RWPE1 (cell line): ENCODE measurements around the gene APOBEC2.
"Not testable (repeated sequence)": the region's sequence is repeated elsewhere in the genome, so short reads cannot be mapped to it uniquely, and the experiment has no call there.

Experiments used
- CTCF ChIA-PET: fragments of 350-600 bp; sonication (Branson Sonifier 250); formaldehyde crosslinking; extraction: SDS; loops from one replicate; lab custom pipeline; 2021; lab: Yijun Ruan, JAX
- POLR2A ChIA-PET: fragments of 400-600 bp; formaldehyde crosslinking; extraction: SDS; loops from one replicate; lab custom pipeline; 2020; ENCODE audit warnings: antibody characterized with exemption; ENCODE audit not compliant: low non-redundant PET; lab: Yijun Ruan, JAX
- DNase-seq: peaks from one replicate; pipeline ENCODE4 v3.0.0; 2012; ENCODE audit warnings: low spot score
- H3K27ac ChIP-seq: fragments of 450-650 bp; 2 replicates; pipeline ENCODE4 v1.5.1; 2017
- TF ChIP-seq, protein P1 (sequence below): fragments of 450-650 bp; conservative IDR thresholded peaks from 2 replicates; pipeline ENCODE4 v1.5.1; 2017; ENCODE audit warnings: low read depth, mild to moderate bottlenecking

Gene APOBEC2

DNA sequence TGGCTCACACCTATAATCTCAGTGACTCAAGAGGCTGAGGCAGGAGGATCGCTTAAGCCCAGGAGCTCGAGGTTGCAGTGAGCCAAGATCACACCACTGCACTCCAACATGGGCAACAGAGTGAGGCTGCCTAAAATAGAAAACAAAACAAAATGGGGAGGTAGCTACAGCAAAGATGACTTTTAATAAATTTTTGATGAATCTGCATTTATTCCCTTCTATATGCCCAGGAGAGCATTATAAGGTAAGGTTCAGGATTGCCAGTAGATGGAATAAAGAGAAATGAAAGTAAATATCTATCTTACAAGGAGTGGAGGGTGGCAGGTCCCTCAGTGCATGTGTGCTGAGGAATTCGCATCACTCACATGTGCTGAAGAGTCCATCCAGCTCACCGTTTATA, 38.2 kb upstream of the APOBEC2 start:
- H3K27ac ChIP-seq = no peak overlapping the region
- DNase-seq = no peak
- TF ChIP-seq, protein P1, sequence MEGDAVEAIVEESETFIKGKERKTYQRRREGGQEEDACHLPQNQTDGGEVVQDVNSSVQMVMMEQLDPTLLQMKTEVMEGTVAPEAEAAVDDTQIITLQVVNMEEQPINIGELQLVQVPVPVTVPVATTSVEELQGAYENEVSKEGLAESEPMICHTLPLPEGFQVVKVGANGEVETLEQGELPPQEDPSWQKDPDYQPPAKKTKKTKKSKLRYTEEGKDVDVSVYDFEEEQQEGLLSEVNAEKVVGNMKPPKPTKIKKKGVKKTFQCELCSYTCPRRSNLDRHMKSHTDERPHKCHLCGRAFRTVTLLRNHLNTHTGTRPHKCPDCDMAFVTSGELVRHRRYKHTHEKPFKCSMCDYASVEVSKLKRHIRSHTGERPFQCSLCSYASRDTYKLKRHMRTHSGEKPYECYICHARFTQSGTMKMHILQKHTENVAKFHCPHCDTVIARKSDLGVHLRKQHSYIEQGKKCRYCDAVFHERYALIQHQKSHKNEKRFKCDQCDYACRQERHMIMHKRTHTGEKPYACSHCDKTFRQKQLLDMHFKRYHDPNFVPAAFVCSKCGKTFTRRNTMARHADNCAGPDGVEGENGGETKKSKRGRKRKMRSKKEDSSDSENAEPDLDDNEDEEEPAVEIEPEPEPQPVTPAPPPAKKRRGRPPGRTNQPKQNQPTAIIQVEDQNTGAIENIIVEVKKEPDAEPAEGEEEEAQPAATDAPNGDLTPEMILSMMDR = no peak
- CTCF ChIA-PET = no interaction called here
- POLR2A ChIA-PET = no interaction called here

DNA sequence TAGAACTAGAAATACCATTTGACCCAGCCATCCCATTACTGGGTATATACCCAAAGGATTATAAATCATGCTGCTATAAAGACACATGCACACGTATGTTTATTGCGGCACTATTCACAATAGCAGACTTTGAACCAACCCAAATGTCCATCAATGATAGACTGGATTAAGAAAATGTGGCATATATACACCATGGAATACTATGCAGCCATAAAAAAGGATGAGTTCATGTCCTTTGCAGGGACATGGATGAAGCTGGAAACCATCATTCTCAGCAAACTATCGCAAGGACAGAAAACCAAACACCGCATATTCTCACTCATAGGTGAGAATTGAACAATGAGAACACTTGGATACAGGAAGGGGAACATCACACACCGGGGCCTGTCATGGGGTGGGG, 37.1 kb upstream of the APOBEC2 start:
- DNase-seq, CTCF ChIA-PET, H3K27ac ChIP-seq, POLR2A ChIA-PET: not testable (repeated sequence)

DNA sequence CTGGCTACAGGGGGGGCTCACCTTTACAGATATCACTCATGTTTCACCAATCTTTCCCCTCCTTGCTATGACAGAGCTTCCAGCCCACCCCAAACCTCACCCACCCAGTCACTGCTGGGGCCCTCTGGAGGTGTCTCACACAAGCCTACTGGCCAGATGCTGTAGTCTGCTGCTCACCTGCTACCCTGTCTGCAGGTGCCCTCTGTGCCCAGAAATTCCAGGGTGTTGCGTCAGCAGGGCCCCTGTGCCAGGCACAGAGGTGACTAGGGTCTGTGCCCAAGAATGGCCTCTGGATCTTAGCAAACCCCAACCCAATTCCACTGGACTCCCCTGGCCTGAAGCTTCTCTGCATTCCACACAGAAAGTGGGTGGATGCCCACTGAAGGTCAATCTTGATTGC, 35.3 kb upstream of the APOBEC2 start:
- no peak for DNase-seq
- POLR2A ChIA-PET = interaction anchor here (1.0 kb wide), 1 partner anchor 11 kb away, joined by 3 read pairs; no protein-coding TSS in a partner anchor
- CTCF ChIA-PET = no interaction called here
- TF ChIP-seq, protein P1 = no peak
- H3K27ac ChIP-seq = no peak overlapping the region

DNA sequence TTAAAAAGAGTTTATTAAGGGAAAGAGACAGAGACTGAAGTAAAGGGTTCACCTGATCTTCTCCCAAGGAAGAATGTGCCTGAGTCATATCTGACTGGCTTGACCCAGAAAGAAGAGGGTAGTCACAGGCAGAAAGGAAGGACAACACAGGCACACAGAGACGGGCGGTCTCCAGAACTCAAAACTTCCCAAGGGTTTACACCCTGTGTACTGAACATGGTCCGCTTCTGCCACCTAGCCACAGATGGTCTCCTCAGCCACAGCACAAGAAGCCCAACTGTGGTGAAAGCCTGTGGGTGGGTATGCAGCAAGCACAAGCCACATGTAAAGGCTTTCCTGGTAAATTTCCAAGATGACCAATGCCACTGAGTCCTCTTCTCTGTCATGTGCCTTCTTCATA, 31.2 kb upstream of the APOBEC2 start:
- CTCF ChIA-PET = interaction anchor here (0.8 kb wide), 1 partner anchor 693 kb away, joined by 4 read pairs; no protein-coding TSS in a partner anchor
- POLR2A ChIA-PET = interaction anchor here (0.6 kb wide), 1 partner anchor 364 kb away, joined by 3 read pairs; no protein-coding TSS in a partner anchor
- TF ChIP-seq, protein P1 = no peak
- no peak overlapping the region for H3K27ac ChIP-seq
- DNase-seq = no peak

DNA sequence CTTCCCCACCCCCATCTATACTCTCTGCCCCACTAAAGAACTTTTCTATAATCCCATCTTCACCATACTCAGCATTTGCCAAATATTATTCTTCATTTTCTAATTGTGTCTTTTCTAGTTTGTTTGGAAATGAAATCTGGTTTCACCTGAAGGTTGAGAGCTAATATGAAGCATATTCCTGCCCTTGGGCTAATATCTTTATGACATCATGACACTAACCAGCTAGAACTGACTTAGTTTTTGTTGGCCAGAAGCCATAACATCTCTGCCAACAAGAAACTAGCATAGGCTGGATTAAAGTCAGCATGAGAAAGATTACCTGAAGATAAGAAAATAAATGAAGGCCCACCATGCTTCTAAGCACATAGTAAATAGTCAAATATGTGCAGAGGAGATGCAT, 30.7 kb upstream of the APOBEC2 start:
- no peak overlapping the region for H3K27ac ChIP-seq
- ChIA-PET CTCF (interaction anchor here (0.8 kb wide), 1 partner anchor 694 kb away, joined by 4 read pairs; no protein-coding TSS in a partner anchor), POLR2A (interaction anchor here (0.6 to 0.7 kb wide), 2 partner anchors 11 to 364 kb away, joined by 3 read pairs; no protein-coding TSS in a partner anchor)
- DNase-seq = no peak
- TF ChIP-seq, protein P1 = no peak

DNA sequence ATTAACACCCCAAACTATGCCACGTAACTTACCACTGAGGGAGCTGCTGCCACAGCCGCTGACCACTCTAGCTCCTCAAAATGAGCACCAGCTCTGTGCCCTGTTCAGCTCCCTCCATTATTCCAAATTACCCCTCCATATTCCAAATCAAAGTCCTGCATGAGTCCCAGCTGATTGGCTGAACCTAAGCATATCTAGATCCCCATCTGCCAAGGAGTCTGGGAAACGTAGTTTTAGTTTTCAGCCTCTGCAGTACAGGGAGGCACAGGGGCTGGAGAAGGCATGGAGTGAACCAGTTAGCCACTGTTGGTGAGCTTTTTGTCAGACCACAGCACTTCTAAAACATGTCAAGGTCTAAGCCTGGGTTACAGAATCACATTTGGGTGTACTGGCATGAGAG, 29.9 kb upstream of the APOBEC2 start:
- no peak for DNase-seq
- ChIA-PET CTCF (no interaction called here), POLR2A (no interaction called here)
- TF ChIP-seq, protein P1 = no peak
- no peak overlapping the region for H3K27ac ChIP-seq

DNA sequence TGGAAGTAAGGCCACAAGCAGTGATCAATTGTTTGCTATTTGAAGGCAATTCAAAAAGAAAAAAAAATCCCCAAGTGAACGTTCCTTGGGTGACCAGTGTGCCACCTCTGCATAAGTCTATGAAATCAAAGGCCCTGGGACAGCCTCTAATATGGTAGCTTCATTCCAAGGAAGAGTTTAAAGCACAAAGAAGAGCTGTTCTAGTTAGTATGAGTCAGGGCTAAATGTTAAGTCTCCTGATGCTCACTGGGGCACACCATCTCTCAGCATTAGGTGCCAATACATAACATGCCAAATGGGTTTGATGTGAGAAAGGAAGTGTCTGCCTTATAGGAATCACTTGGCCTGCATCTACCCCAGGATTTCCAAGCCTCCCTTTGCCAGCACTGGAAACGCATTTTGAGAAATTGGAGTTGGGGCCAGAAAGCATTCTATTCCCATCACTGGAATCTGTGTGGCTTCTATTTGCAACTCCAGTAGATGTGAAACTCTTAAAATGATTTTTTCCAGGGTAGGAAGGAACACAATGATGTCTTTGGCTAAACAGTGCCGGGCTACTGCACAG, 27.0 kb upstream of the APOBEC2 start:
- CTCF ChIA-PET = no interaction called here
- DNase-seq = no peak
- no peak overlapping the region for H3K27ac ChIP-seq
- TF ChIP-seq, protein P1 = no peak
- POLR2A ChIA-PET = no interaction called here
